HEK293 (cell line): ENCODE measurements around the gene PSAP.

Experiments used
- CTCF ChIA-PET: fragments of 350-600 bp; formaldehyde crosslinking; extraction: SDS; loops from one replicate; lab custom pipeline; 2021; ENCODE audit warnings: antibody characterized with exemption; lab: Yijun Ruan, JAX
- POLR2A ChIA-PET: fragments of 300-600 bp; formaldehyde crosslinking; extraction: SDS; loops from one replicate; lab custom pipeline; 2020; ENCODE audit warnings: antibody characterized with exemption, inconsistent platforms; lab: Yijun Ruan, JAX
- H3K27ac ChIP-seq: fragments of 200-500 bp; sonication (Bioruptor generic); 2 replicates; pipeline ENCODE4 v1.5.1; 2014; ENCODE audit warnings: low read depth, low read length, control low read depth, inconsistent platforms; ENCODE audit errors: extremely low read depth
- H3K36me3 ChIP-seq, 2 experiments: fragments of 200-500 bp in 1 of 2; sonication (Bioruptor generic) in 1 of 2; 1 replicate in 1 of 2; 2 replicates in 1 of 2; pipeline ENCODE4 v1.5.1; 2014 to 2017; ENCODE audit warnings: inconsistent platforms in 2 of 2, low read length in 2 of 2; ENCODE audit not compliant: control insufficient read depth in 2 of 2, insufficient read depth in 1 of 2
- H3K4me1 ChIP-seq: fragments of 200-500 bp; sonication (Bioruptor generic); 2 replicates; pipeline ENCODE4 v1.5.1; 2014; ENCODE audit warnings: mild to moderate bottlenecking, low read length, inconsistent platforms; ENCODE audit not compliant: control insufficient read depth, insufficient read depth
- H3K4me3 ChIP-seq: 2 replicates; pipeline ENCODE4 v1.5.1; 2011; ENCODE audit warnings: low read depth, mild to moderate bottlenecking, control low read depth, low read length, moderate library complexity
- H3K9me3 ChIP-seq: fragments of 200-500 bp; sonication (Bioruptor generic); 2 replicates; pipeline ENCODE4 v1.5.1; 2014; ENCODE audit warnings: low read depth, low read length, inconsistent platforms; ENCODE audit not compliant: control insufficient read depth, insufficient read depth
- FEZF1 ChIP-seq: fragments of 450-650 bp; formaldehyde crosslinking; IDR thresholded peaks from 2 replicates; pipeline ENCODE4 v1.5.1; 2016; ENCODE audit warnings: missing biosample characterization, missing genetic modification characterization
- HOXA7 ChIP-seq: sonication (generic); formaldehyde crosslinking; IDR thresholded peaks from 2 replicates; pipeline ENCODE4 v1.8.1; 2022; ENCODE audit warnings: missing genetic modification reagents, borderline replicate concordance
- RBAK ChIP-seq: fragments of 450-650 bp; formaldehyde crosslinking; IDR thresholded peaks from 2 replicates; pipeline ENCODE4 v1.5.1; 2016; ENCODE audit warnings: missing biosample characterization, missing genetic modification characterization
- SCRT1 ChIP-seq: fragments of 450-650 bp; formaldehyde crosslinking; IDR thresholded peaks from 2 replicates; pipeline ENCODE4 v1.5.1; 2016; ENCODE audit warnings: missing biosample characterization, missing genetic modification characterization, borderline replicate concordance
- ZNF133 ChIP-seq: fragments of 450-650 bp; formaldehyde crosslinking; IDR thresholded peaks from 2 replicates; pipeline ENCODE4 v1.5.1; 2016; ENCODE audit warnings: missing biosample characterization, missing genetic modification characterization
- ZNF19 ChIP-seq: fragments of 450-650 bp; formaldehyde crosslinking; IDR thresholded peaks from 2 replicates; pipeline ENCODE4; 2016; ENCODE audit warnings: missing biosample characterization, missing genetic modification characterization, low read depth
- ZNF202 ChIP-seq: fragments of 450-650 bp; formaldehyde crosslinking; IDR thresholded peaks from 2 replicates; pipeline ENCODE4 v1.5.1; 2016; ENCODE audit warnings: missing biosample characterization, missing genetic modification characterization, borderline replicate concordance
- ZNF292 ChIP-seq: fragments of 450-650 bp; formaldehyde crosslinking; IDR thresholded peaks from 2 replicates; pipeline ENCODE4 v1.5.1; 2016; ENCODE audit warnings: low read depth, missing biosample characterization, missing genetic modification characterization, borderline replicate concordance
- ZNF521 ChIP-seq: fragments of 450-650 bp; formaldehyde crosslinking; IDR thresholded peaks from 2 replicates; pipeline ENCODE4 v1.5.1; 2017; ENCODE audit warnings: missing biosample characterization, mild to moderate bottlenecking, missing genetic modification characterization
- ZNF529 ChIP-seq: fragments of 450-650 bp; formaldehyde crosslinking; IDR thresholded peaks from 2 replicates; pipeline ENCODE4 v1.5.1; 2017; ENCODE audit warnings: missing genetic modification characterization, missing biosample characterization; ENCODE audit not compliant: insufficient replicate concordance
- ZNF560 ChIP-seq: fragments of 450-650 bp; formaldehyde crosslinking; IDR thresholded peaks from 2 replicates; pipeline ENCODE4 v1.5.1; 2017; ENCODE audit warnings: missing biosample characterization, missing genetic modification characterization, borderline replicate concordance
- ZNF610 ChIP-seq: fragments of 450-650 bp; formaldehyde crosslinking; IDR thresholded peaks from 2 replicates; pipeline ENCODE4 v1.5.1; 2016; ENCODE audit warnings: missing biosample characterization, missing genetic modification characterization, borderline replicate concordance
- ZNF664 ChIP-seq: fragments of 450-650 bp; formaldehyde crosslinking; IDR thresholded peaks from 2 replicates; pipeline ENCODE4 v1.5.1; 2016; ENCODE audit warnings: missing biosample characterization, missing genetic modification characterization
- ZNF701 ChIP-seq: fragments of 450-650 bp; formaldehyde crosslinking; IDR thresholded peaks from 2 replicates; pipeline ENCODE4 v1.5.1; 2016; ENCODE audit warnings: missing biosample characterization, missing genetic modification characterization
- TF ChIP-seq, protein P1 (sequence below): fragments of 450-650 bp; formaldehyde crosslinking; IDR thresholded peaks from 2 replicates; pipeline ENCODE4 v1.5.1; 2016; ENCODE audit warnings: missing biosample characterization, missing genetic modification characterization
- TF ChIP-seq, protein P2 (sequence below): fragments of 450-650 bp; formaldehyde crosslinking; IDR thresholded peaks from 2 replicates; pipeline ENCODE4 v1.5.0; 2017; ENCODE audit warnings: missing biosample characterization, missing genetic modification characterization, borderline replicate concordance
- TF ChIP-seq, protein P3 (sequence below): fragments of 450-650 bp; formaldehyde crosslinking; optimal IDR thresholded peaks from 2 replicates; pipeline ENCODE3; 2016; ENCODE audit warnings: missing biosample characterization, mild to moderate bottlenecking, missing genetic modification characterization
- TF ChIP-seq, protein P4 (sequence below): fragments of 450-650 bp; formaldehyde crosslinking; IDR thresholded peaks from 2 replicates; pipeline ENCODE4 v1.5.1; 2016; ENCODE audit warnings: missing biosample characterization, missing genetic modification characterization
- TF ChIP-seq, protein P5 (sequence below): fragments of 450-650 bp; formaldehyde crosslinking; IDR thresholded peaks from 2 replicates; pipeline ENCODE4 v1.5.1; 2017; ENCODE audit warnings: missing biosample characterization, missing genetic modification characterization
- TF ChIP-seq, protein P6 (sequence below): fragments of 450-650 bp; formaldehyde crosslinking; IDR thresholded peaks from 2 replicates; pipeline ENCODE4 v1.5.1; 2017; ENCODE audit warnings: missing biosample characterization, missing genetic modification characterization

The PSAP gene

DNA sequence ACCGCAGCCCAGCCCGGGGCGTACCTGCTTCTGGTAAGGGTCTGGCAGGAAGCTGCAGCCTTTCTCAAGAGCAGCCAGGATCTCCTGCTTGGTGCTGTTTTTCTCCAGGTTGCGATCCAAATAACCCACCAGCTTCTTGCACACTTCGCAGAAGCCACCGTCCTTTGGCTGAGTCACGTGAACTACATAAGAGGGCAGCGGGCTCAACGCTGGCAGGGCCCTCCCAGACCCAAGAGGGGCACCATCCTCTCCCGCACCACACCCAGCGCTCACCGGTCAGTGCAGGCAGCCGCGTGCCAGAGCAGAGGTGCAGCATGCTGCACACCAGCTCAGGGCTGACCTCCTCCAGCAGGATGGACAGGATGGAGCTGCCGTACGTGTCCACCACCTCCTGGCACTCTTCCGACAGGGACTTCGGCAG, 31.6 kb downstream of the PSAP start:
- no peak overlapping the region for H3K27ac ChIP-seq
- H3K4me3 ChIP-seq: no peak overlapping the region
- TF ChIP-seq, protein P1, sequence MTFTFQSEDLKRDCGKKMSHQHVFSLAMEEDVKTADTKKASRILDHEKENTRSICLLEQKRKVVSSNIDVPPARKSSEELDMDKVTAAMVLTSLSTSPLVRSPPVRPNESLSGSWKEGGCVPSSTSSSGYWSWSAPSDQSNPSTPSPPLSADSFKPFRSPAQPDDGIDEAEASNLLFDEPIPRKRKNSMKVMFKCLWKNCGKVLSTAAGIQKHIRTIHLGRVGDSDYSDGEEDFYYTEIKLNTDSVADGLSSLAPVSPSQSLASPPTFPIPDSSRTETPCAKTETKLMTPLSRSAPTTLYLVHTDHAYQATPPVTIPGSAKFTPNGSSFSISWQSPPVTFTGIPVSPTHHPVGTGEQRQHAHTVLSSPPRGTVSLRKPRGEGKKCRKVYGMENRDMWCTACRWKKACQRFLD (tag by site-specific recombination): no peak
- TF ChIP-seq ZNF133 (tag by site-specific recombination): no peak
- TF ChIP-seq, protein P2, sequence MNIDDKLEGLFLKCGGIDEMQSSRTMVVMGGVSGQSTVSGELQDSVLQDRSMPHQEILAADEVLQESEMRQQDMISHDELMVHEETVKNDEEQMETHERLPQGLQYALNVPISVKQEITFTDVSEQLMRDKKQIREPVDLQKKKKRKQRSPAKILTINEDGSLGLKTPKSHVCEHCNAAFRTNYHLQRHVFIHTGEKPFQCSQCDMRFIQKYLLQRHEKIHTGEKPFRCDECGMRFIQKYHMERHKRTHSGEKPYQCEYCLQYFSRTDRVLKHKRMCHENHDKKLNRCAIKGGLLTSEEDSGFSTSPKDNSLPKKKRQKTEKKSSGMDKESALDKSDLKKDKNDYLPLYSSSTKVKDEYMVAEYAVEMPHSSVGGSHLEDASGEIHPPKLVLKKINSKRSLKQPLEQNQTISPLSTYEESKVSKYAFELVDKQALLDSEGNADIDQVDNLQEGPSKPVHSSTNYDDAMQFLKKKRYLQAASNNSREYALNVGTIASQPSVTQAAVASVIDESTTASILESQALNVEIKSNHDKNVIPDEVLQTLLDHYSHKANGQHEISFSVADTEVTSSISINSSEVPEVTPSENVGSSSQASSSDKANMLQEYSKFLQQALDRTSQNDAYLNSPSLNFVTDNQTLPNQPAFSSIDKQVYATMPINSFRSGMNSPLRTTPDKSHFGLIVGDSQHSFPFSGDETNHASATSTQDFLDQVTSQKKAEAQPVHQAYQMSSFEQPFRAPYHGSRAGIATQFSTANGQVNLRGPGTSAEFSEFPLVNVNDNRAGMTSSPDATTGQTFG (tag by site-specific recombination): no peak
- TF ChIP-seq FEZF1 (tag by site-specific recombination): no peak
- TF ChIP-seq SCRT1 (tag by site-specific recombination): no peak
- no peak for TF ChIP-seq ZNF664 (tag by site-specific recombination)
- TF ChIP-seq, protein P3, sequence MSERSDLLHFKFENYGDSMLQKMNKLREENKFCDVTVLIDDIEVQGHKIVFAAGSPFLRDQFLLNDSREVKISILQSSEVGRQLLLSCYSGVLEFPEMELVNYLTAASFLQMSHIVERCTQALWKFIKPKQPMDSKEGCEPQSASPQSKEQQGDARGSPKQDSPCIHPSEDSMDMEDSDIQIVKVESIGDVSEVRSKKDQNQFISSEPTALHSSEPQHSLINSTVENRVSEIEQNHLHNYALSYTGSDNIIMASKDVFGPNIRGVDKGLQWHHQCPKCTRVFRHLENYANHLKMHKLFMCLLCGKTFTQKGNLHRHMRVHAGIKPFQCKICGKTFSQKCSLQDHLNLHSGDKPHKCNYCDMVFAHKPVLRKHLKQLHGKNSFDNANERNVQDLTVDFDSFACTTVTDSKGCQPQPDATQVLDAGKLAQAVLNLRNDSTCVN: no peak
- no peak for TF ChIP-seq ZNF521
- no peak for TF ChIP-seq ZNF529
- no peak for TF ChIP-seq ZNF202 (tag by site-specific recombination)
- TF ChIP-seq, protein P4, sequence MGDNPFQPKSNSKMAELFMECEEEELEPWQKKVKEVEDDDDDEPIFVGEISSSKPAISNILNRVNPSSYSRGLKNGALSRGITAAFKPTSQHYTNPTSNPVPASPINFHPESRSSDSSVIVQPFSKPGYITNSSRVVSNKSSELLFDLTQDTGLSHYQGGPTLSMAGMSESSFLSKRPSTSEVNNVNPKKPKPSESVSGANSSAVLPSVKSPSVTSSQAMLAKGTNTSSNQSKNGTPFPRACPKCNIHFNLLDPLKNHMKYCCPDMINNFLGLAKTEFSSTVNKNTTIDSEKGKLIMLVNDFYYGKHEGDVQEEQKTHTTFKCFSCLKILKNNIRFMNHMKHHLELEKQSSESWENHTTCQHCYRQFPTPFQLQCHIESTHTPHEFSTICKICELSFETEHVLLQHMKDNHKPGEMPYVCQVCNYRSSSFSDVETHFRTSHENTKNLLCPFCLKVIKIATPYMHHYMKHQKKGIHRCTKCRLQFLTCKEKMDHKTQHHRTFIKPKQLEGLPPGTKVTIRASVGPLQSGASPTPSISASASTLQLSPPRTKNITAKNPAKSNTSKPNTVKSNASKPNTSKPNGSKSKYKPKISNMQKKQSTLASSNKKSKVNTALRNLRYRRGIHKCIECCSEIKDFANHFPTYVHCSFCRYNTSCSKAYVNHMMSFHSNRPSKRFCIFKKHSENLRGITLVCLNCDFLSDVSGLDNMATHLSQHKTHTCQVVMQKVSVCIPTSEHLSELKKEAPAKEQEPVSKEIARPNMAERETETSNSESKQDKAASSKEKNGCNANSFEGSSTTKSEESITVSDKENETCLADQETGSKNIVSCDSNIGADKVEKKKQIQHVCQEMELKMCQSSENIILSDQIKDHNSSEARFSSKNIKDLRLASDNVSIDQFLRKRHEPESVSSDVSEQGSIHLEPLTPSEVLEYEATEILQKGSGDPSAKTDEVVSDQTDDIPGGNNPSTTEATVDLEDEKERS: no peak
- TF ChIP-seq ZNF701 (tag by site-specific recombination): no peak
- TF ChIP-seq ZNF560 (tag by site-specific recombination): no peak
- no peak for TF ChIP-seq ZNF610 (tag by site-specific recombination)
- TF ChIP-seq, protein P5, sequence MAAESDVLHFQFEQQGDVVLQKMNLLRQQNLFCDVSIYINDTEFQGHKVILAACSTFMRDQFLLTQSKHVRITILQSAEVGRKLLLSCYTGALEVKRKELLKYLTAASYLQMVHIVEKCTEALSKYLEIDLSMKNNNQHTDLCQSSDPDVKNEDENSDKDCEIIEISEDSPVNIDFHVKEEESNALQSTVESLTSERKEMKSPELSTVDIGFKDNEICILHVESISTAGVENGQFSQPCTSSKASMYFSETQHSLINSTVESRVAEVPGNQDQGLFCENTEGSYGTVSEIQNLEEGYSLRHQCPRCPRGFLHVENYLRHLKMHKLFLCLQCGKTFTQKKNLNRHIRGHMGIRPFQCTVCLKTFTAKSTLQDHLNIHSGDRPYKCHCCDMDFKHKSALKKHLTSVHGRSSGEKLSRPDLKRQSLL (tag by site-specific recombination): no peak
- no peak for TF ChIP-seq RBAK (tag by site-specific recombination)
- TF ChIP-seq, protein P6, sequence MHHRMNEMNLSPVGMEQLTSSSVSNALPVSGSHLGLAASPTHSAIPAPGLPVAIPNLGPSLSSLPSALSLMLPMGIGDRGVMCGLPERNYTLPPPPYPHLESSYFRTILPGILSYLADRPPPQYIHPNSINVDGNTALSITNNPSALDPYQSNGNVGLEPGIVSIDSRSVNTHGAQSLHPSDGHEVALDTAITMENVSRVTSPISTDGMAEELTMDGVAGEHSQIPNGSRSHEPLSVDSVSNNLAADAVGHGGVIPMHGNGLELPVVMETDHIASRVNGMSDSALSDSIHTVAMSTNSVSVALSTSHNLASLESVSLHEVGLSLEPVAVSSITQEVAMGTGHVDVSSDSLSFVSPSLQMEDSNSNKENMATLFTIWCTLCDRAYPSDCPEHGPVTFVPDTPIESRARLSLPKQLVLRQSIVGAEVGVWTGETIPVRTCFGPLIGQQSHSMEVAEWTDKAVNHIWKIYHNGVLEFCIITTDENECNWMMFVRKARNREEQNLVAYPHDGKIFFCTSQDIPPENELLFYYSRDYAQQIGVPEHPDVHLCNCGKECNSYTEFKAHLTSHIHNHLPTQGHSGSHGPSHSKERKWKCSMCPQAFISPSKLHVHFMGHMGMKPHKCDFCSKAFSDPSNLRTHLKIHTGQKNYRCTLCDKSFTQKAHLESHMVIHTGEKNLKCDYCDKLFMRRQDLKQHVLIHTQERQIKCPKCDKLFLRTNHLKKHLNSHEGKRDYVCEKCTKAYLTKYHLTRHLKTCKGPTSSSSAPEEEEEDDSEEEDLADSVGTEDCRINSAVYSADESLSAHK (tag by site-specific recombination): no peak
- no peak for TF ChIP-seq ZNF19 (tag by site-specific recombination)
- TF ChIP-seq ZNF292 (tag by site-specific recombination): no peak
- no peak for TF ChIP-seq HOXA7 (CRISPR knock-in tag)
- H3K36me3 ChIP-seq: peaks cover 9 to 95% of the 10 kb centered on the region in 2 experiments
- H3K4me1 ChIP-seq: no peaks in the 10 kb centered on the region
- H3K9me3 ChIP-seq: no peaks in the 10 kb centered on the region
- ChIA-PET POLR2A (interaction anchor here (0.5 to 1.1 kb wide), 2 partner anchors 32 to 391 kb away, joined by 3 to 5 read pairs; partner anchors contain the start of gene PSAP), CTCF (interaction anchor here (1.9 kb wide), 1 partner anchor 76 kb away, joined by 6 read pairs; no protein-coding TSS in a partner anchor)
